ENCODE results near the gene RCOR3.
"Not testable (repeated sequence)": the region's sequence is repeated elsewhere in the genome, so short reads cannot be mapped to it uniquely, and the experiment has no call there.

Gene RCOR3

DNA sequence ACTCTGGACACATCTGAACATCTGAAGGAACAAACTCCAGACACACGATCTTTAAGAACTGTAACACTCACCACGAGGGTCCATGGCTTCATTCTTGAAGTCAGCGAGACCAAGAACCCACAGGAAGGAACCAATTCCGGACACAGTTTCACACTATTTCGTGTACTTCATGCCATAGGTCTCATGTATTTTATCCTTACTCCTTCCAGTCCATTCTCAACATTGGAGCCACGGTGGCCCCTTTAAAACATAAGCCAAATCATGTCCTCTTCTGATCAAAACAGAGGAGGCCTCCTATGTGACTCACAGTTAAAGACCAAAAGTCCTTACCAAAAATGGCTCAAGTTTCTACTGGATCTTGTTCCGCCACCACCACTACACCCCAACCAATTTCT, 29.8 kb upstream of the RCOR3 start:
- DNase-seq (ENCODE audit: low read depth, low spot score) = no peak
- H3K4me3 ChIP-seq (ENCODE audit: low read depth, low read length) = no peak overlapping the region
- in situ Hi-C loops (cut with HindIII; ENCODE audit: low sequenced_read_pairs) = no loop called here

DNA sequence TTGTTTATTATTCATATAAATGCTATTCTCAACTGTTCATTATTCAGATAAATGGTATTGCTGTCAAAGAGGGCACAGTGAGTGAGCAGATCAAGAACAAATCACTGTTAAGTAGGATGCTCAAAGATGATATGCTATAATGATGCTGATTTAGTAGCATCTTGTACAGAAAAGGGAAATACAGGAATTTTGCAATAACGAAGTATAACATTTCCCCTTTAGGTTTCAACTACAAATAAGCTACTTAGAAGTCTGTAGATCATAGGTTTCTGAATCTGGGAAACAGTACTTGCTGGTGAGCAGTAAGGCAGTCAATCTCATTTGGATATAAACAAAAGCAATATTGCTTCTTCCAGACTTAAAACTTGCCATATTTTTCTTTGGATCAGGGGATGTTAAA, 27.3 kb upstream of the RCOR3 start:
- TF ChIP-seq CTCF (IDR thresholded peaks at IDR 0.05; ENCODE audit: low read depth, low read length) = no peak
- no peak for DNase-seq (ENCODE audit: low read depth, low spot score)
- in situ Hi-C loops (cut with HindIII; ENCODE audit: low sequenced_read_pairs) = no loop called here
- no peak overlapping the region for H3K4me3 ChIP-seq (ENCODE audit: low read depth, low read length)

More for the DNA sequence above, 29.8 kb upstream of the RCOR3 start:
- TF ChIP-seq CTCF (IDR thresholded peaks at IDR 0.05; ENCODE audit: low read depth, low read length) = no peak

DNA sequence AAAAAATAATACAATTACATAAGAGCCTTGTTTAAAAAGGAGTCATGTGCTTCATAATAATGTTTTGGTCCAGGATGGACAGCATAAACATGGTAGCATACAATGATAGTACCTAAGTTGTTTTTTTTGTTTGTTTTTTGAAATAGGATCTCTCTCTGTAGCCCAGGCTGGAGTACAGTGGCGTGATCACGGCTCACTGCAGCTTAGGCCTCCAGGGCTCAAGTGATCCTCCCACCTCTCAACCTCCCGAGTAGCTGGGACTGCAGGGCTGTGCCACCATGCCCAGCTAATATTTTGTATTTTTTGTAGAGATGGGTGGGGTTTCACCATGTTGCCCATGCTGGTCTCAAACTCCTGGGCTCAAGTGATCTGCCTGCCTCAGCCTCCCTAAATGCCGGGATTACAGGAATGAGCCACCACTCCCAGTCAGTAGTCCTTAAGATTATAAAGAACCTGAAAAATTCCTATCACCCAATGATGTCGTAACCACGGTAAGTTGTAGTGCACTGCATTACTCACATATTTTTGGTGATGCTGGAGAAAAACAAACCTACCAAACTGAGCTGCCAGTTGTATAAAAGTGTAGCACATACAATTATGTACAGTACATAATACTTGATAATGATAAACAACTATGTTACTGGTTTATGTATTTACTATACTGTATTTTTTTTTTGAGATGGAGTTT, 22.4 kb upstream of the RCOR3 start:
- DNase-seq (ENCODE audit: low read depth, low spot score) = peak; percentile 3
- H3K4me3 ChIP-seq (ENCODE audit: low read depth, low read length) = no peak overlapping the region
- TF ChIP-seq CTCF (IDR thresholded peaks at IDR 0.05; ENCODE audit: low read depth, low read length) = no peak
- in situ Hi-C loops (cut with HindIII; ENCODE audit: low sequenced_read_pairs) = no loop called here

DNA sequence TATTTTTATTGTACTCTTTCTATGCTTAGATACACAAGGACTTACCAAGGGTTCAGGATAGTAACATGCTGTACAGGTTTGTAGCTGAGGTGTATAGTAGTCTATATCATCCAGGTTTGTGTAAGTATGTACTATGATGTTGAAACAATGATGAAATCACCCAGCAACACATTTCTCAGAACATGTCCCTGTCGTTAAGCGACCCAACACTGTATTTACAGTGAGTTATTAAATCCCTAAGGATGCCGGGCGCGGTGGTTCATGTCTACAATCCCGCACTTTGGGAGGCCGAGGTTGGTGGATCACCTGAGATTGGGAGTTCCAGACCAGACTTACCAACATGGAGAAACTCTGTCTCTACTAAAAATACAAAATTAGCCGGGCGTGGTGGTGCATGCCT, 21.6 kb upstream of the RCOR3 start:
- H3K4me3 ChIP-seq (ENCODE audit: low read depth, low read length) = no peak overlapping the region
- in situ Hi-C loops (cut with HindIII; ENCODE audit: low sequenced_read_pairs) = no loop called here
- no peak for DNase-seq (ENCODE audit: low read depth, low spot score)
- no peak for TF ChIP-seq CTCF (IDR thresholded peaks at IDR 0.05; ENCODE audit: low read depth, low read length)

- DNase-seq (ENCODE audit: low read depth, low spot score); H3K4me3 ChIP-seq (ENCODE audit: low read depth, low read length); in situ Hi-C loops (cut with HindIII; ENCODE audit: low sequenced_read_pairs): not testable (repeated sequence)
Measured at GRCh38 chr1:211240567-211240966, 18.6 kb upstream of the RCOR3 start.

GRCh38 chr1:211241071-211241470, 18.1 kb upstream of the RCOR3 start:
- in situ Hi-C loops (cut with HindIII; ENCODE audit: low sequenced_read_pairs) = no loop called here
- TF ChIP-seq CTCF (IDR thresholded peaks at IDR 0.05; ENCODE audit: low read depth, low read length) = no peak
- H3K4me3 ChIP-seq (ENCODE audit: low read depth, low read length) = no peak overlapping the region

DNA sequence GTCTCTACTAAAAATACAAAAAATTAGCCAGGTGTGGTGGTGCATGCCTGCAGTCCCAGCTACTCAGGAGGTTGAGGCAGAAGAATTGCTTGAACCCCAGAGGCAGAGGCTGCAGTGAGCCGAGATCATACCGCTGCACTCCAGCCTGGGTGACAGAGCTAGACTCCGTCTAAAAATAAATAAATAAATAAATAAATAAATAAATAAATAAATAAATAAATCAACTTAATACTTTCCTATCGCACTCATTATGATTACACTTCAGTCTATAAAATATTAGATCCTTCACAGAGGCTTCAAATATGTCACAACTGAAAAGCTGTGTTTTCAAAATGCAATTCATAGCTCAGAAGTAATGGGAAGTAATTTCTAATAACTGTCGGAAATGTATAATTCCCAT, 15.5 kb upstream of the RCOR3 start:
- in situ Hi-C loops (cut with HindIII; ENCODE audit: low sequenced_read_pairs); DNase-seq (ENCODE audit: low read depth, low spot score); H3K4me3 ChIP-seq (ENCODE audit: low read depth, low read length): not testable (repeated sequence)

More at GRCh38 chr1:211241071-211241470, 18.1 kb upstream of the RCOR3 start:
- no peak for DNase-seq (ENCODE audit: low read depth, low spot score)

- in situ Hi-C loops (cut with HindIII; ENCODE audit: low sequenced_read_pairs); H3K4me3 ChIP-seq (ENCODE audit: low read depth, low read length); DNase-seq (ENCODE audit: low read depth, low spot score): not testable (repeated sequence)
Measured at GRCh38 chr1:211246583-211246982, 12.6 kb upstream of the RCOR3 start.
